Measurements from ENCODE around the gene OXNAD1.

OXNAD1 gene

DNA sequence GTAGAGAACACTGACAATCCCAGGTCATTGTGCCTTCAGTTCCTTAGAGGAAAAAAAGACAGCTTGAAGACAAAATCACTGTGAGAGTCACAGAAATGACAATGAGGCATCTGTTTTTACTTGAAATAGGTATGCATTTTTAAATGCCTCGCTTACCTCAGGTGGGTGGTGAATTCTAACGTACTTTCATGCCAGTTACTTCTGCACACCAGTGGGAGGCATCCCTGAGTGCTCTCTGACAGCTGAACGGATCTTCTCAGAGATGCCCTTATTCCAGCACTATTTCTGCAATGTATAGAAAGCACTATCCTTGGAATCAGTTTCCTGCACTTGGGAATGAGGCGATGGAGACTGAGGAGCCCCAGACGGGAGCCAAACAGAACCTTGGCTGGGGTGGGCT is 16.5 kb upstream of the OXNAD1 start:
- no peak for DNase-seq
- H3K27me3 Mint-ChIP-seq (ENCODE audit: low read depth, poor library complexity) = peaks cover 7% of the 10 kb centered on the region
- peaks cover 27% of the 10 kb centered on the region for H3K4me1 Mint-ChIP-seq
- no peak overlapping the region for H3K27ac Mint-ChIP-seq
- no peak overlapping the region for H3K4me3 Mint-ChIP-seq
- no peaks in the 10 kb centered on the region for H3K9me3 Mint-ChIP-seq
- H3K36me3 Mint-ChIP-seq (ENCODE audit: low read depth) = no peaks in the 10 kb centered on the region
- TF ChIP-seq, protein P1, sequence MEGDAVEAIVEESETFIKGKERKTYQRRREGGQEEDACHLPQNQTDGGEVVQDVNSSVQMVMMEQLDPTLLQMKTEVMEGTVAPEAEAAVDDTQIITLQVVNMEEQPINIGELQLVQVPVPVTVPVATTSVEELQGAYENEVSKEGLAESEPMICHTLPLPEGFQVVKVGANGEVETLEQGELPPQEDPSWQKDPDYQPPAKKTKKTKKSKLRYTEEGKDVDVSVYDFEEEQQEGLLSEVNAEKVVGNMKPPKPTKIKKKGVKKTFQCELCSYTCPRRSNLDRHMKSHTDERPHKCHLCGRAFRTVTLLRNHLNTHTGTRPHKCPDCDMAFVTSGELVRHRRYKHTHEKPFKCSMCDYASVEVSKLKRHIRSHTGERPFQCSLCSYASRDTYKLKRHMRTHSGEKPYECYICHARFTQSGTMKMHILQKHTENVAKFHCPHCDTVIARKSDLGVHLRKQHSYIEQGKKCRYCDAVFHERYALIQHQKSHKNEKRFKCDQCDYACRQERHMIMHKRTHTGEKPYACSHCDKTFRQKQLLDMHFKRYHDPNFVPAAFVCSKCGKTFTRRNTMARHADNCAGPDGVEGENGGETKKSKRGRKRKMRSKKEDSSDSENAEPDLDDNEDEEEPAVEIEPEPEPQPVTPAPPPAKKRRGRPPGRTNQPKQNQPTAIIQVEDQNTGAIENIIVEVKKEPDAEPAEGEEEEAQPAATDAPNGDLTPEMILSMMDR (IDR thresholded peaks at IDR 0.05) = no peak

DNA sequence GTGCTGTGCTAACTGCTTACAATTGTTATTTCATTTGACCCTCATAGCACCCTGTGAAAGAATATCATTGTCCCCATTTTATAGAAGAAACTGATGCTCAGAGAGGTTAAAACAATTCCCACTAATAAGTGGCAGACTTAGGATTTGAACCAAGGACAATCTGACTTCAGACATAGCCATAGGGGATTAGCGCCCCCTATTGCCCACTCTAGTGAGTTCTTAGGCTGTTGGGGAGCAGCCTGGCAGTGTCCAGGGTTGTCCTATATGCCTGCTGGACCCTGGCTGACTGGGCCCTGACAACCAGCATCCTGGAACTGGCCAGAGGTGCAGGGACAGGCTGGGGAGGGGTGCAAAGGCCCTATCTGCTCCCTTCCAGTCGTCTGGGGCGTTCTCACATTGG is 15.7 kb upstream of the OXNAD1 start:
- Mint-ChIP-seq H3K4me3 (no peak overlapping the region), H3K27ac (no peak overlapping the region), H3K27me3 (ENCODE audit: low read depth, poor library complexity) (peaks cover 7% of the 10 kb centered on the region), H3K9me3 (no peaks in the 10 kb centered on the region), H3K36me3 (ENCODE audit: low read depth) (no peaks in the 10 kb centered on the region), H3K4me1 (peaks cover 20% of the 10 kb centered on the region)
- TF ChIP-seq, protein P1 (IDR thresholded peaks at IDR 0.05) = peak; percentile 54
- DNase-seq = peak; percentile 47

DNA sequence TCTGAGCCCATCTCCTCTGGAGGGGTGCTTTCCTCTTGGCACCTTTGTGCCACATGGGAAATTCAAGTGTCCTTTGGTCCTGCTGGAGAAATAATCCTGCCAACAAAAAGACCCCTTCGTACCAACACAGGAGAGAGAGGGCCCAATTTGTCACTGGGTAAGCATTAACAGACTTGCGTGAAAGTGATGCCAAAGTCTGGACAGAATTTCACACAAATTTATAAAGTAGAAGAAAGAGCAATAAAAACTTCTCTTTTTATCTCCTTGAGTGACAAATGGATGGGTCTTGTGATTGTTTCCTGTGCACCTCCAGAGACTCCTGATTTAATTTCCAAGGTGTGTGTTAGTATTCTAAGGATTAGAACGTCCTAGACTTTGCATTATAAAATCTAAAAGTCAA is 15.1 kb upstream of the OXNAD1 start:
- Mint-ChIP-seq H3K9me3 (no peaks in the 10 kb centered on the region), H3K4me1 (peaks cover 20% of the 10 kb centered on the region), H3K27ac (no peak overlapping the region), H3K36me3 (ENCODE audit: low read depth) (no peaks in the 10 kb centered on the region), H3K4me3 (no peak overlapping the region), H3K27me3 (ENCODE audit: low read depth, poor library complexity) (peaks cover 7% of the 10 kb centered on the region)
- TF ChIP-seq, protein P1 (IDR thresholded peaks at IDR 0.05) = no peak
- no peak for DNase-seq

DNA sequence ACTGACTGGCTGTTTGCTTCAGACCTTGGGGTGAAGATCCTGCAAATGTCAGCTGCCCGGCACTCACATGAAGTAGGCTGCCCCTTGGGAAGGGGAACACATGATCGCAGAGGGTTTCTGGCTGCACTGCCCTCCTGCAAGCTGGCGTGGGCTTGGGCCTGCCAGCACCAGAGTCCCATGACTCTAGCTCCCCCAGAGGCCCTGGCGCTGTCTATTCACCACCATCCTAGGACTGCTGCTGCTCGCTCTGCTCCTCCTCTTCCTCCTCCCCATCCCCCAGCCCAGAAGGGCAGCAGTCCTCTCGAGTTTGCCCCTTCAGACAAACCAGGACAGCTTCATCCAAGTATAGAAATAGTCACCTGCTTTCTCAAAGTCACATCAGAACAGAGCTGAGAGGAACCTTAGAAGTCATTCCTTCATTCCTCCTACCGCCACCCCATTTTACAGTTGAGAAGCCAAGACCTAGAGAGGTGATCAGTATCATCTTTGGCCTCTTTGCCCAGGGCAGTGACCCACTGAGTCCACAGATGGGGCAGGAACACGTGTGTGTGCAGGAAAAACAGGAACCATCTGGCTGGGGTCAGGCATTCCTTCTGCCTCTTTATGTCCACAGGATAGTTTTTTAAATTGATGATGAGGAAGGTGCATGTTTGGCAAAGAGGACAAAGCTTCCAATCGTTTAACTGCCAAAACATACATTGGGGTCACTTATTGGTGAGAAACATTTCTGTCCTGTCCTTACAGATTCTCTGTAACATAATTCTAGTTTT is 13.5 kb upstream of the OXNAD1 start:
- DNase-seq = no peak
- peaks cover 15% of the 10 kb centered on the region for H3K4me1 Mint-ChIP-seq
- TF ChIP-seq, protein P1 (IDR thresholded peaks at IDR 0.05) = no peak
- no peaks in the 10 kb centered on the region for H3K9me3 Mint-ChIP-seq
- H3K27ac Mint-ChIP-seq = no peak overlapping the region
- H3K36me3 Mint-ChIP-seq (ENCODE audit: low read depth) = no peaks in the 10 kb centered on the region
- H3K27me3 Mint-ChIP-seq (ENCODE audit: low read depth, poor library complexity) = peaks cover 7% of the 10 kb centered on the region
- H3K4me3 Mint-ChIP-seq = no peak overlapping the region

DNA sequence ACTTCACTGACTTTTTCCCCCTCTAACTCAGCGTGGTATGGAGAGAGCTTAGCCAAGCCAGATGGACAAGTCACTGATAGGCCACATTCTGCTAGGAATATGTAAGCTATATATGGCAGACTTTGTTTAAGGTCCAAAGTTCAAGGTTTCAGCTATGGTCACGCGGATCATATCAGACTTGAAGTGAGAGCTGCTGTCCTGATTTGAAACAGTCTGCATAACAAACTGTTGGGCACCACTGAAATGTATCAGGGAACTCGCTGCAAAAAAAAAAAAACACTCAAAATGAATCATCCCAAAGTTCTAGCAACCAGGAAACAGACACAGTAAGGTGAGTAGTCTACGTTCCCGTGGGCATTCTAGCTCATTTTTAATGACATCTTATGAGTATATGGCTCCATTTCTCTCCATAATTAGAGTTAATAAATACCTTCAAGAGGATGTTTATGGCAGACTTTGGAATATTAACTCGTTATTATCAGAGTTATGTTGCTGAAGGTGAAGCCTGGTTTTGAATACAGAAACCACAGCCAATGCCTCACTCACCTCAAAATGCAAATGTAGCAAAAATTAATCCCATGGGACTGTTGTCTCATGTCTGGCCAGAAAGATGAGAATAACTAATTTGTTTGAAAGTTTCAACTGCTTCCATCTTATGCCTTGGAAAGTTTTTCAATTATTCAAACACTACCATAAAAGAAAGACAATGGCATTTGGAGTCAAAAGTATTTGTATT is 12.6 kb upstream of the OXNAD1 start:
- H3K27ac Mint-ChIP-seq = no peak overlapping the region
- no peak overlapping the region for H3K4me3 Mint-ChIP-seq
- no peaks in the 10 kb centered on the region for H3K9me3 Mint-ChIP-seq

More for the DNA sequence above, 12.6 kb upstream of the OXNAD1 start:
- Mint-ChIP-seq H3K36me3 (ENCODE audit: low read depth) (no peaks in the 10 kb centered on the region), H3K4me1 (peaks cover 10% of the 10 kb centered on the region), H3K27me3 (ENCODE audit: low read depth, poor library complexity) (peaks cover 7% of the 10 kb centered on the region)
- TF ChIP-seq, protein P1 (IDR thresholded peaks at IDR 0.05) = no peak
- DNase-seq = no peak

All from nephron progenitor cell (in vitro differentiated cells).